CMK (cell line): ENCODE data around the gene MICB.
"Not testable (repeated sequence)": the region's sequence is repeated elsewhere in the genome, so short reads cannot be mapped to it uniquely, and the experiment has no call there.

Source experiments
- DNase-seq: peaks from one replicate; pipeline ENCODE4 v3.0.0-alpha.2; 2010; ENCODE audit warnings: low read depth

MICB gene

GRCh38 chr6:31509036-31509435, 11.1 kb downstream of the MICB start:
- not testable (repeated sequence) for DNase-seq

GRCh38 chr6:31510007-31510406, 12.1 kb downstream of the MICB start:
- no peak for DNase-seq

GRCh38 chr6:31513456-31514165, 15.7 kb downstream of the MICB start:
- no peak for DNase-seq

GRCh38 chr6:31521835-31522234, 23.9 kb downstream of the MICB start:
- no peak for DNase-seq

- no peak for DNase-seq
These were observed 27.6 kb downstream of the MICB start for GRCh38 chr6:31525553-31525931.

GRCh38 chr6:31525932-31526591, 28.1 kb downstream of the MICB start:
- no peak for DNase-seq

- DNase-seq, result no peak
These were observed 30.4 kb downstream of the MICB start for GRCh38 chr6:31528307-31528777.

- DNase-seq, result no peak
These were observed 30.9 kb downstream of the MICB start, which contains the start of gene MCCD1 for GRCh38 chr6:31528821-31529328. TSS of gene MCCD1 (plus strand) at chr6:31528962. CDS start at chr6:31529015, 53 bp downstream.

- DNase-seq, result no peak
These were observed 31.6 kb downstream of the MICB start for GRCh38 chr6:31529329-31530150.

- no peak for DNase-seq
These were observed 32.7 kb downstream of the MICB start for GRCh38 chr6:31530659-31531058.

GRCh38 chr6:31531162-31531561, 33.2 kb downstream of the MICB start:
- no peak for DNase-seq

- no peak for DNase-seq
These were observed 34.1 kb downstream of the MICB start for GRCh38 chr6:31531771-31532643.

GRCh38 chr6:31532644-31533454, 34.9 kb downstream of the MICB start:
- DNase-seq, result no peak

GRCh38 chr6:31533455-31533841, 35.5 kb downstream of the MICB start:
- no peak for DNase-seq

GRCh38 chr6:31534011-31534410, 36.1 kb downstream of the MICB start:
- DNase-seq, result no peak

- no peak for DNase-seq
These were observed 36.6 kb downstream of the MICB start for GRCh38 chr6:31534521-31535040.

GRCh38 chr6:31535538-31536324, 37.8 kb downstream of the MICB start:
- DNase-seq, result no peak

- DNase-seq, result no peak
These were observed 41.0 kb downstream of the MICB start for GRCh38 chr6:31538805-31539400.

- no peak for DNase-seq
These were observed 42.7 kb downstream of the MICB start for GRCh38 chr6:31540640-31541039.
